ENCODE results near the gene ZNF423.

The ZNF423 gene

DNA sequence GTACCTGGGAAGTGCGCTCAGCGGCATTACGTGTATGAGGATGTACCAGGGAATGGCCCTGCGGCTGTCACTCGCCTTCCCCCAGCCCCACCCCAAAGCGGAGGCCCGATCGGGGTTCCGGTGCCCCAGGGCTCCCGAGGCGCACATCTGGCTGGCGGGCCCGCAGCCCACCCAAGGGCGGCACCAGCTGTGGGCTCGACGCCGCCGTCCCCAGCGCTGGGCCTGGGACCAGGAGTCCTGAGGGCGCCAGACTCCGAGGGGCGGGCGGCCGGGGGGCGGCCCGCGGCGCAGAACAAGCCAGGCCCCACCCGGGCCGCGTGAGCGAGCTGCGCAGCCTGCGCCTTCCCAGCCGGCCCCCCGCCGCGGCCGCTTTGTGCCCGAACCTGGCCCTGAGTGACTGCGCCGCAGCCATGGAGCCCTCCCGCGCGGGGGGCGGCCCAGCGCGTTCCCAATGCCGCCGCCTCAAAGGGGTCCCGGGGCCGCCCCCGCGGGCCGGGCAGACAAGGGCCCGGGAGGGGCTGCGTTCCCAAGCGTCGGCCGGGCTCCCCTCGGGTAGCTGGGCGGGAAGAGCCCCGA is 17.4 kb downstream of the ZNF423 start:
- TF ChIP-seq, protein P1, sequence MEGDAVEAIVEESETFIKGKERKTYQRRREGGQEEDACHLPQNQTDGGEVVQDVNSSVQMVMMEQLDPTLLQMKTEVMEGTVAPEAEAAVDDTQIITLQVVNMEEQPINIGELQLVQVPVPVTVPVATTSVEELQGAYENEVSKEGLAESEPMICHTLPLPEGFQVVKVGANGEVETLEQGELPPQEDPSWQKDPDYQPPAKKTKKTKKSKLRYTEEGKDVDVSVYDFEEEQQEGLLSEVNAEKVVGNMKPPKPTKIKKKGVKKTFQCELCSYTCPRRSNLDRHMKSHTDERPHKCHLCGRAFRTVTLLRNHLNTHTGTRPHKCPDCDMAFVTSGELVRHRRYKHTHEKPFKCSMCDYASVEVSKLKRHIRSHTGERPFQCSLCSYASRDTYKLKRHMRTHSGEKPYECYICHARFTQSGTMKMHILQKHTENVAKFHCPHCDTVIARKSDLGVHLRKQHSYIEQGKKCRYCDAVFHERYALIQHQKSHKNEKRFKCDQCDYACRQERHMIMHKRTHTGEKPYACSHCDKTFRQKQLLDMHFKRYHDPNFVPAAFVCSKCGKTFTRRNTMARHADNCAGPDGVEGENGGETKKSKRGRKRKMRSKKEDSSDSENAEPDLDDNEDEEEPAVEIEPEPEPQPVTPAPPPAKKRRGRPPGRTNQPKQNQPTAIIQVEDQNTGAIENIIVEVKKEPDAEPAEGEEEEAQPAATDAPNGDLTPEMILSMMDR (IDR thresholded peaks at IDR 0.05; ENCODE audit: insufficient read depth, low read depth, low read length, missing control alignments): no peak
- DNase-seq (ENCODE audit: low read depth): no peak
- no peak overlapping the region for H3K4me3 ChIP-seq (ENCODE audit: low read depth, low read length)

DNA sequence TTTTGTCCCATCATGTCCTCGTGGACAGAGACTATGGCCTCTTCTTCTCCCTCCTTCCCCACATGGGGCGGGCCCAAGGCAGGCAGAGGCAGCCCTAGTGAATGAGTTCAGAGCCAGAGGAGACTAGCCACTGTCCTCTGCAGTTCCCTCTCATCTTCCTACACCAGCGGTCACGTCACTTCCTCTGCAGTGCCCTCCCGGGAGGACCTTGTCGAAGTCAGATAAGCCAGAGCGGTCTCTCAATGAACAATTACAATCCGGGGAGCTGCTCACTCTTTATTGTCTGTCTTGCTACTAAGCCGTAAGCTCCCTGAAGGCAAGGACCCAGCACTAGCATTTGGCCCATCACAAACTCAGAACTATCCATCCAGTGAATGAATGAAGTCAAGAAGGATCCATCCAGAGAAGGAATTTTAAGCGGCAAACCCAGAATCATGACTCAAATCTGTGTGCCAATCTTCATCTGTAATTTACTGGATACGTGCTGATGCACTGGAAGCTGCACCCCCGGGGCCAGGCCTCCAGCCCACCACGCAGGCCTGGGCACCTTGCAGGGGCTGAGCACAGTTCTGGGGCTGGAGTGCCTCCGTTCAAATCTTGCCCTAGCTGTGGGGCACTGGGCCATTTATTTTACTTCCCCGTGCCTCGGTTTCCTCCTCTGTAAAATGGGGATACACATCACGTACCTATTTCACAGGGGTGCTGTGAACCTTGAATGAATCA is 18.1 kb downstream of the ZNF423 start:
- DNase-seq (ENCODE audit: low read depth): no peak
- no peak overlapping the region for H3K4me3 ChIP-seq (ENCODE audit: low read depth, low read length)
- TF ChIP-seq, protein P1 (IDR thresholded peaks at IDR 0.05; ENCODE audit: insufficient read depth, low read depth, low read length, missing control alignments): no peak

DNA sequence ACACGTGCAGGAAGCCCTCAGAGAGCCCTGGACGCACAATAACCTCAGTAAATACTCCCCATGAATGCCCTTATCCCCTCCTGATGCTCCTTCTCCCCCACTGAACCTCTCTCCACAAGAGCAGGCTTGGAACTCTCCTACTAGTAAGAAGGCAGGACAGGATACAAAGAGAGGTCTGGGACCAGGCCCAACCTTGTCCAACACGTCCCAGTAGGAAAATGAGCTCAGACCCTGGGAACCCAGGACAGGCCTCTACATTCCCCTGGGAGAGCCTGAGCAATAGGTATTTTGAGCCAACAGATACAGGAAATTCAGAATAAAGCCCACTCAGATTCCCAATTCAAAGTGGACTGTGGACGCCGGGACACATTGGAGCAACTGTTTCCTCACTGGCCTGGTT is 19.2 kb downstream of the ZNF423 start:
- no peak overlapping the region for H3K4me3 ChIP-seq (ENCODE audit: low read depth, low read length)
- TF ChIP-seq, protein P1 (IDR thresholded peaks at IDR 0.05; ENCODE audit: insufficient read depth, low read depth, low read length, missing control alignments): no peak
- no peak for DNase-seq (ENCODE audit: low read depth)

GRCh38 chr16:49836218-49836617 is 19.7 kb downstream of the ZNF423 start:
- no peak for DNase-seq (ENCODE audit: low read depth)
- TF ChIP-seq, protein P1 (IDR thresholded peaks at IDR 0.05; ENCODE audit: insufficient read depth, low read depth, low read length, missing control alignments): no peak
- no peak overlapping the region for H3K4me3 ChIP-seq (ENCODE audit: low read depth, low read length)

DNA sequence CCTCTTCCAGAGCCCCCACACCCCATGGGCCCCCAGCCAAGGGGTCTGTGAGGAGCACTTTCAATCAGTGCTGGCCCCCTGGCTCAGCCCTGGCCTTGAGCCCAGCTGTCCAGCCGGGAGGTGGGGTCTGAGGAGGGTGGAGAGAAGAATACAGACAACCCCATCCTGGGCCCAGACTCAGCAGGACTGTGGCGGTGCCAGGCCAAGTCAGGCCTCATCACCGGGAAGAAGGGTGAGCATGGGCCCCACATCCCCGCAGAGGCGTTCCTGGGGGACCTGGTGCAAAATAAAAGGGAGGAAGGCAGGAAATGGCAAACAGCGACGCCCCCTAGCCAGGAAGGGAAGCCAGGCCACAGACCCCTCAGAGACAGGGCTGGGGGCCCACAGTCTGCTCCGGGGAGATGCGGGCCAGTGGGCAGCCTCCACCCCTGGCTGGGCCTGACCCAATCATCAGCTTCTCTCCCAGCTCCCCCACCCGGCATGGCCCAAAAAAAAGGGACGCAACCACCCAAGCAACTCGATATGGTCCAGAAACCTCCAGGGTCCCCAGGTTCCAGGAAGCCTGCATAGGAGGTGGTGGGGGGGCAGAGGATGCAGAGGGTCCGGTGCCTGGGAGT is 20.6 kb downstream of the ZNF423 start:
- DNase-seq (ENCODE audit: low read depth): no peak
- TF ChIP-seq, protein P1 (IDR thresholded peaks at IDR 0.05; ENCODE audit: insufficient read depth, low read depth, low read length, missing control alignments): no peak
- H3K4me3 ChIP-seq (ENCODE audit: low read depth, low read length): no peak overlapping the region

DNA sequence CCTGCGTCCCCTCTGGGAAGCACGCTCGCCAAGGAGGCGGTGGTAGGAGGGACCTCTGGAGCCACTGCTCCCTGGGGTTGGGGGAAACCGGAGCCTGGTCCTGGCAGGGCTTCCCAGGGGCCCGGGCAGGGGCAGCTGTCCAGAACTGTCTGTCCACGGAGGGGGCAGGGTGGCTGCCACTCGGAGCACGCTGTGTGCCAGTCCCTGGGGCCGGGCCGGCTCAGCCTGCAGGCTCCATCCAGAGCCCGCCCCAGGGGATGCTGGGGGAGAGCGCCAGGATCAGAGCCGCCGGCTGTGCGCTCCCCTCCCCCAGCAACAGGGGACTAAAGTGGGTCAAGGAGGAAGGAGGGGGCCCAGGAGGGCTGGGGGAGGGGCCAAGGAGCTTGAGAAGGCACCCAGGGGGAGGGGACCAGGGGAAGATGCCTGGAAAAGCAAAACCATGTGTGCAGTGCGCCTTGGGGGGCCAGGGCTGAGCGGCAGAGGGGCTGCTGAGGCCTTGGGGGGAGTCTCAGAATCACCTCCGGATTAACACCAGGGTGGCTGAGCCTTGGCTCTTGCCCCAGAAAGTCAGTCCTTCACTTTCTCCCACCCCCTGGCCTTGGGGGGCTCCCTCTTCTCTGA is 21.3 kb downstream of the ZNF423 start:
- H3K4me3 ChIP-seq (ENCODE audit: low read depth, low read length): no peak overlapping the region
- TF ChIP-seq, protein P1 (IDR thresholded peaks at IDR 0.05; ENCODE audit: insufficient read depth, low read depth, low read length, missing control alignments): no peak
- no peak for DNase-seq (ENCODE audit: low read depth)
